HFF-Myc (cell line): Measurements from ENCODE around the gene LYRM7.

Experiments used
- DNase-seq: peaks from one replicate; pipeline ENCODE4 v3.0.0-alpha.2; 2011; ENCODE audit warnings: low read depth; ENCODE audit errors: extremely low read depth
- H3K4me3 ChIP-seq: replicated peaks from 2 replicates; pipeline ENCODE4 v1.5.1; 2011; ENCODE audit warnings: low read depth, mild to moderate bottlenecking, control low read depth, low read length
- TF ChIP-seq, protein P1 (sequence below): IDR thresholded peaks from 2 replicates; pipeline ENCODE4 v1.5.1; 2012; ENCODE audit warnings: mild to moderate bottlenecking, low read depth, low read length, control low read depth; ENCODE audit errors: missing control alignments

The LYRM7 gene

DNA sequence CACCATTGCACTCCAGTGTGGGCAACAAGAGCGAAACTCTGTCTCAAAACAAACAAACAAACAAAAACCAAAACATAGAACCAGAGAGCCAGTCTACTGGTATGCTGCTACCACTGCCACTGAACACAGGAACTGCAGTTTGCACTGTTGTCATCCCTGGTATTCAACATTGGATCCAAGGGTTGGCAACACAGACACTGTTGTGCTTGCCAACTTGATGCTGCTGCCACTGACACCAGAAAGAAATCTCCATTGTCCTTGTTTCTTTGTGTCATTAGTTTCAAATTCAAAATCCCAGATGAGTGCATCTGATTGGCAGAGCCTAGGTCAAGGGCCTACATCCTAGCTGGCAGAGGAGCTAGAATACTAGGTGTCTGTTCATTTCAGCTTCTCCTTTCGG lies 21.9 kb upstream of the LYRM7 start:
- TF ChIP-seq, protein P1, sequence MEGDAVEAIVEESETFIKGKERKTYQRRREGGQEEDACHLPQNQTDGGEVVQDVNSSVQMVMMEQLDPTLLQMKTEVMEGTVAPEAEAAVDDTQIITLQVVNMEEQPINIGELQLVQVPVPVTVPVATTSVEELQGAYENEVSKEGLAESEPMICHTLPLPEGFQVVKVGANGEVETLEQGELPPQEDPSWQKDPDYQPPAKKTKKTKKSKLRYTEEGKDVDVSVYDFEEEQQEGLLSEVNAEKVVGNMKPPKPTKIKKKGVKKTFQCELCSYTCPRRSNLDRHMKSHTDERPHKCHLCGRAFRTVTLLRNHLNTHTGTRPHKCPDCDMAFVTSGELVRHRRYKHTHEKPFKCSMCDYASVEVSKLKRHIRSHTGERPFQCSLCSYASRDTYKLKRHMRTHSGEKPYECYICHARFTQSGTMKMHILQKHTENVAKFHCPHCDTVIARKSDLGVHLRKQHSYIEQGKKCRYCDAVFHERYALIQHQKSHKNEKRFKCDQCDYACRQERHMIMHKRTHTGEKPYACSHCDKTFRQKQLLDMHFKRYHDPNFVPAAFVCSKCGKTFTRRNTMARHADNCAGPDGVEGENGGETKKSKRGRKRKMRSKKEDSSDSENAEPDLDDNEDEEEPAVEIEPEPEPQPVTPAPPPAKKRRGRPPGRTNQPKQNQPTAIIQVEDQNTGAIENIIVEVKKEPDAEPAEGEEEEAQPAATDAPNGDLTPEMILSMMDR: no peak
- no peak overlapping the region for H3K4me3 ChIP-seq
- DNase-seq: no peak

DNA sequence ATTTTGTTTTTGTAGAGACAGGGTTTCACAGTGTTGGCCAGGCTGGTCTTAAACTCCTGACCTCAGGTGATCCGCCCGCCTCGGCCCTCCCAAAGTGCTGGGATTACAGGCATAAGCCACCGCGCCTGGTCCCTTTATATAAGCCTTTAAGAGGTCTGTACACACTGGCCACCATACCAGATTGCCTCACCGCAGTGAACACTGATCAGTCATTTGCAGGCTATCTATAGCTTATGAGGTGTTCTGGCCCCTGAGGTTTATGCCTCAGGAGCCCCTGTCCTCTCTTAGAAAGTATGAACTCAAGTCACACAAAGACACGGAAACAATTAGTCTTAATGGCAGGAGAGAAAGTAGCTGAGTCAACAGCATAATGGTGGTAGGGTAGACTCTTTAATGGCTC lies 20.3 kb upstream of the LYRM7 start:
- DNase-seq: no peak
- H3K4me3 ChIP-seq: no peak overlapping the region

DNA sequence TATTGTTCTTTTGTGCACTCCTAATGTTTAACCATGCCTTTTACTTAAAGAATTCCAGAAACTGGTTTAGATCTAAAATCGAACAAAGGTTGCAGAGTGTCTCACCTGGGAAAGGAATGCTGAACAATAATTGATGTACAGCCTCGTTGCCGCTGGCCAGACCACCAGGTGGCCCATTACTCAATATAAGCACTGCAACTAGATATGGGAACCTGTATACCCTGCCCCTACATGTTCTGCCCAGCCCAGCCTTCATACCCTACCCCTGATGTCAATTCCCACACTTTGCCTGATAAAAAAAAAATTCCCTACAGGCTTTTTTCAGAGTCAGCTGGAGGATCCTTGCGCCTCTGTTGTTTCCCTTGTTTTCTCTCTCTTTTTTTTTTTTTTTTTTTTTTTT lies 19.5 kb upstream of the LYRM7 start:
- no peak for DNase-seq
- TF ChIP-seq, protein P1: no peak
- no peak overlapping the region for H3K4me3 ChIP-seq

More for the DNA sequence above, 20.3 kb upstream of the LYRM7 start:
- TF ChIP-seq, protein P1: no peak

DNA sequence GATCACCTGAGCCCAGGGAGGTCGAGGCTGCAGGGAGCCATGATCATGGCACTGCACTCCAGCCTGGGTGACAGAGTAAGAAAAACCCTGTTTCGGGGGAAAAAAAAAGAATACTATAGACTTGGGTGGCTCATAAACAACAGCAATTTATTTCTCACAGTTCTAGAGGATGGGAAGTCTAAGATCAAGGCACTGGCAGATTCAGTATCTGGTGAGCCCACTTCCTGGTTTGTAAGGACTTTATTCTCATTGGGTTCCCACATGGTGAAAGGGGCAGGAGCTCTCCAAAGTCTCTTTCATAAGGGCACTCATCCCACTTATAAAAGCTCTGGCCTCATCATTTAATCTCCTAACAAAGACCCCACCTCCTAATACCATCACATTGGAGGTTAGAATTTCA lies 14.4 kb upstream of the LYRM7 start:
- TF ChIP-seq, protein P1: no peak
- DNase-seq: no peak

DNA sequence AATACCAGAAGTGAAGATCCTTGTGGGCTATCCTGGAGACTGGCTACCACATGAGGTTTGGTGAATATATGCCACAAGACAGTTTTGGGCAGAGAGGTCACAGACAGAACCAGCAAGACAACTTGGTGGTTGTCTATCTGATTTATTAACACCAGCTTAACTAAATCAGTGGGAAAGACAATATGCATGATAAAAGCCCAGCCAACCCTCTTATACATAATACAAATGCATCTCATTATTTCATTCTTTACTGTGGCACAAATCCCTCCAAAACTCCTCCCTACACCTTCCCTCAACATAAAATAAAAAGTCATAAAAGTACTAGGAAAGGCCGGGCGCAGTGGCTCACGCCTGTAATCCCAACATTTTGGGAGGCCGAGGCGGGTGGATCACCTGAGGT lies 13.8 kb upstream of the LYRM7 start:
- no peak overlapping the region for H3K4me3 ChIP-seq
- TF ChIP-seq, protein P1: no peak
- DNase-seq: no peak

More for the DNA sequence above, 14.4 kb upstream of the LYRM7 start:
- no peak overlapping the region for H3K4me3 ChIP-seq

DNA sequence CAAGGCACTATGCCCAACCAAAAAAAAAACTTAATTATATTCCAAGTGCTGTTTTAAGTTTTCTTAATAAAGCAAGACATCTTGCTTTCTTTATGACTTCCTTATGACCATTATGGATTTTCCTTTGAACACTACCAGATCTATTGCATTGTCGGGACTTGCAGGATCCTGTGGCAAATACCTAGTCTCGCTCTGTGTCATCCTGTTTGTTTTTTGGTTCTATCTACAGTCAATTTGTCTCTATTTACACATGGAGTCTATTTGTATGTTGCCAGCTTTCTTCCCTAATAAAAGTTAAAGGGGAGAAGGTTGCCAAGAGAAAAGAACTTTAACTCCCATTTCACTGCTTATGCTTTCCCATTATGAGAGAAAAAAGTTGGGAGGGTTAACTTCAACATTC lies 10.6 kb upstream of the LYRM7 start:
- TF ChIP-seq, protein P1: no peak
- DNase-seq: no peak
- no peak overlapping the region for H3K4me3 ChIP-seq
